H1 (cell line): ENCODE results near the gene NEU4. TPM values are rescaled to one million over a fixed set of nuclear protein-coding genes. Genes with fewer than 3 reads are reported as not detected.

Experiments used
- CTCF ChIA-PET: fragments of 300-600 bp; sonication (Branson Sonifier 250); formaldehyde crosslinking; loops from one replicate; lab custom pipeline; 2021; ENCODE audit not compliant: partially characterized antibody; lab: Charles Lee
- POLR2A ChIA-PET: fragments of 300-600 bp; sonication (Branson Sonifier 250); formaldehyde crosslinking; loops from one replicate; lab custom pipeline; 2021; ENCODE audit warnings: inconsistent platforms; ENCODE audit not compliant: partially characterized antibody; lab: Charles Lee
- DNase-seq, 2 experiments: peaks; one replicate each; pipeline versions ENCODE4 v3.0.0 to v3.0.0-alpha.2; 2010 to 2022; ENCODE audit warnings: low spot score in 2 of 2, low read depth in 1 of 2, mixed read lengths in 1 of 2
- FAIRE-seq: peaks from 2 replicates; lab custom pipeline; 2011; peaks lifted over from hg19 to GRCh38; lab: Jason Lieb, UNC
- H2AFZ ChIP-seq: 2 replicates; pipeline ENCODE4 v1.8.1; 2012; ENCODE audit warnings: low read length, inconsistent platforms
- H2AK5ac ChIP-seq: 2 replicates; pipeline ENCODE4 v1.6.1; 2013; ENCODE audit warnings: low read depth, low read length
- H2BK120ac ChIP-seq: replicated peaks from 2 replicates; pipeline ENCODE3; 2013; ENCODE audit warnings: low read depth, low read length, inconsistent platforms
- H2BK12ac ChIP-seq: 2 replicates; pipeline ENCODE4 v1.6.1; 2013; ENCODE audit warnings: low read depth, low read length
- H2BK15ac ChIP-seq: 2 replicates; pipeline ENCODE4 v1.6.1; 2013; ENCODE audit warnings: low read length
- H2BK20ac ChIP-seq: 2 replicates; pipeline ENCODE4 v1.6.1; 2013; ENCODE audit warnings: low read length
- H2BK5ac ChIP-seq: 2 replicates; pipeline ENCODE4 v1.6.1; 2013; ENCODE audit warnings: low read depth, low read length
- H3K14ac ChIP-seq: 2 replicates; pipeline ENCODE4 v1.6.1; 2013; ENCODE audit warnings: inconsistent platforms; ENCODE audit not compliant: insufficient read length
- H3K18ac ChIP-seq: 2 replicates; pipeline ENCODE4 v1.6.1; 2013; ENCODE audit warnings: low read length; ENCODE audit errors: extremely low read depth
- H3K23ac ChIP-seq: 2 replicates; pipeline ENCODE4 v1.6.1; 2013; ENCODE audit warnings: inconsistent platforms; ENCODE audit not compliant: insufficient read length
- H3K23me2 ChIP-seq: 2 replicates; pipeline ENCODE4 v1.6.1; 2013; ENCODE audit warnings: low read depth, low read length
- H3K27ac ChIP-seq: 2 replicates; pipeline ENCODE4 v1.6.1; 2011; ENCODE audit warnings: low read depth, low read length, inconsistent platforms
- H3K27me3 ChIP-seq, 4 experiments: replicated peaks in 1 of 4; 1 replicate in 1 of 4; 2 replicates in 3 of 4; pipeline versions ENCODE4 v1.6.1 to v1.8.1; 2011 to 2013; ENCODE audit warnings: low read length in 3 of 4, mild to moderate bottlenecking in 3 of 4, inconsistent platforms in 2 of 4, mixed read lengths in 2 of 4, moderate library complexity in 1 of 4; ENCODE audit not compliant: control insufficient read depth in 3 of 4, insufficient read depth in 3 of 4; ENCODE audit errors: extremely low read depth in 1 of 4
- H3K36me3 ChIP-seq, 4 experiments: 2 replicates each; pipeline versions ENCODE4 v1.6.1 to v1.8.1; 2011 to 2013; ENCODE audit warnings: mild to moderate bottlenecking in 4 of 4, low read length in 3 of 4, moderate library complexity in 2 of 4, control low read depth in 1 of 4, inconsistent platforms in 1 of 4; ENCODE audit not compliant: insufficient read depth in 4 of 4, control insufficient read depth in 2 of 4
- H3K4ac ChIP-seq: replicated peaks from 2 replicates; pipeline ENCODE3; 2013; ENCODE audit warnings: low read length, low read depth, mixed read lengths, inconsistent platforms; ENCODE audit not compliant: insufficient read length
- H3K4me1 ChIP-seq, 4 experiments: replicated peaks in 1 of 4; 1 replicate in 1 of 4; 2 replicates in 3 of 4; pipeline versions ENCODE4 v1.6.1 to v1.8.1; 2011 to 2013; ENCODE audit warnings: low read length in 3 of 4, inconsistent platforms in 2 of 4, mixed read lengths in 1 of 4; ENCODE audit not compliant: insufficient read depth in 4 of 4, control insufficient read depth in 3 of 4
- H3K4me2 ChIP-seq, 2 experiments: 2 replicates each; pipeline versions ENCODE4 v1.6.1 to v1.8.1; 2011 to 2013; ENCODE audit warnings: low read depth in 2 of 2, low read length in 2 of 2, control low read depth in 1 of 2, inconsistent platforms in 1 of 2, mild to moderate bottlenecking in 1 of 2; ENCODE audit not compliant: insufficient read depth in 1 of 2
- H3K4me3 ChIP-seq, 4 experiments: fragments of 200-600, 300-600 bp in 1 of 4; sonication (generic), shearing (Covaris generic), sonication (Bioruptor Twin) in 1 of 4; 2 replicates each; pipeline versions ENCODE4 v1.5.1 to v1.8.1; 2011 to 2016; ENCODE audit warnings: low read length in 4 of 4, low read depth in 3 of 4, control low read depth in 2 of 4, inconsistent platforms in 2 of 4, mild to moderate bottlenecking in 2 of 4, mixed read lengths in 1 of 4, moderate library complexity in 1 of 4; ENCODE audit not compliant: insufficient read depth in 2 of 4; ENCODE audit errors: extremely low read depth in 1 of 4
- H3K56ac ChIP-seq: replicated peaks from 2 replicates; pipeline ENCODE3; 2013; ENCODE audit warnings: low read depth, mild to moderate bottlenecking, mixed read lengths, low read length, inconsistent platforms; ENCODE audit not compliant: insufficient read length
- H3K79me1 ChIP-seq: 2 replicates; pipeline ENCODE4 v1.6.1; 2013; ENCODE audit warnings: low read depth, low read length, control low read depth
- H3K79me2 ChIP-seq, 2 experiments: 2 replicates each; pipeline versions ENCODE4 v1.6.1 to v1.8.1; 2012 to 2013; ENCODE audit warnings: low read length in 2 of 2, mild to moderate bottlenecking in 2 of 2, inconsistent platforms in 1 of 2; ENCODE audit not compliant: insufficient read depth in 2 of 2, control insufficient read depth in 1 of 2
- H3K9ac ChIP-seq, 4 experiments: replicated peaks in 1 of 4; 1 replicate in 1 of 4; 2 replicates in 3 of 4; pipeline versions ENCODE4 v1.6.1 to v1.8.1; 2011 to 2013; ENCODE audit warnings: low read depth in 3 of 4, low read length in 3 of 4, control low read depth in 2 of 4, mild to moderate bottlenecking in 2 of 4, moderate library complexity in 2 of 4, inconsistent platforms in 1 of 4; ENCODE audit errors: extremely low read depth in 1 of 4
- H3K9me3 ChIP-seq, 2 experiments: 2 replicates each; pipeline versions ENCODE4 v1.6.1 to v1.8.1; 2012 to 2013; ENCODE audit warnings: mild to moderate bottlenecking in 2 of 2, moderate library complexity in 2 of 2, control low read depth in 1 of 2, inconsistent platforms in 1 of 2, low read depth in 1 of 2, low read length in 1 of 2, mixed read lengths in 1 of 2; ENCODE audit not compliant: insufficient read depth in 2 of 2
- H4K20me1 ChIP-seq, 2 experiments: replicated peaks in 1 of 2; 2 replicates each; pipeline versions ENCODE3 to v1.8.1; 2011 to 2013; ENCODE audit warnings: inconsistent platforms in 2 of 2, low read length in 2 of 2, mild to moderate bottlenecking in 1 of 2; ENCODE audit not compliant: insufficient read depth in 2 of 2, control insufficient read depth in 1 of 2
- H4K5ac ChIP-seq: 2 replicates; pipeline ENCODE4 v1.6.1; 2013; ENCODE audit warnings: low read length, low read depth, mixed read lengths, inconsistent platforms; ENCODE audit not compliant: insufficient read length
- H4K8ac ChIP-seq: 2 replicates; pipeline ENCODE4 v1.8.0; 2013; ENCODE audit warnings: mild to moderate bottlenecking, moderate library complexity, low read length, inconsistent platforms; ENCODE audit not compliant: insufficient read depth; ENCODE audit errors: extremely low read depth
- H4K91ac ChIP-seq: replicated peaks from 2 replicates; pipeline ENCODE3; 2013; ENCODE audit warnings: low read length, mixed read lengths, inconsistent platforms; ENCODE audit not compliant: insufficient read length
- CHD1 ChIP-seq: IDR thresholded peaks from 2 replicates; pipeline ENCODE4 v1.6.1; 2012; ENCODE audit warnings: low read depth, low read length, improper control_type of control experiment
- CREB1 ChIP-seq: IDR thresholded peaks from 2 replicates; pipeline ENCODE4 v1.6.1; 2012; ENCODE audit warnings: inconsistent platforms
- CTBP2 ChIP-seq: IDR thresholded peaks from 2 replicates; pipeline ENCODE4 v1.7.0; 2011; ENCODE audit warnings: borderline replicate concordance, mild to moderate bottlenecking, moderate library complexity, mixed read lengths, low read length; ENCODE audit not compliant: insufficient read depth, insufficient read length
- E2F6 ChIP-seq: IDR thresholded peaks from 2 replicates; pipeline ENCODE4 v1.6.1; 2012; ENCODE audit warnings: inconsistent platforms
- GABPA ChIP-seq: IDR thresholded peaks from 2 replicates; pipeline ENCODE4 v1.6.1; 2011; ENCODE audit warnings: mild to moderate bottlenecking, low read length, moderate library complexity, borderline replicate concordance; ENCODE audit not compliant: insufficient read depth
- HDAC6 ChIP-seq: IDR thresholded peaks from one replicate; pipeline ENCODE4 v1.7.1; 2012; ENCODE audit warnings: low read depth, mild to moderate bottlenecking, inconsistent platforms, low read length, moderate library complexity
- MAFK ChIP-seq: IDR thresholded peaks from 2 replicates; pipeline ENCODE4 v1.6.1; 2012; ENCODE audit warnings: low read depth, mild to moderate bottlenecking, improper control_type of control experiment, low read length
- NANOG ChIP-seq: IDR thresholded peaks from 2 replicates; pipeline ENCODE4 v1.6.1; 2011; ENCODE audit warnings: low read length, low read depth, mild to moderate bottlenecking, inconsistent platforms; ENCODE audit not compliant: insufficient read depth, poor library complexity, severe bottlenecking
- SP1 ChIP-seq: IDR thresholded peaks from 2 replicates; pipeline ENCODE4 v1.6.1; 2011; ENCODE audit warnings: low read depth, low read length
- SP4 ChIP-seq: IDR thresholded peaks from 2 replicates; pipeline ENCODE4 v1.6.1; 2012; ENCODE audit warnings: low read length, inconsistent platforms
- SRF ChIP-seq: IDR thresholded peaks from 2 replicates; pipeline ENCODE4 v1.6.1; 2011; ENCODE audit warnings: mild to moderate bottlenecking, low read depth, low read length, moderate library complexity
- TCF12 ChIP-seq: IDR thresholded peaks from 2 replicates; pipeline ENCODE4 v1.6.1; 2011; ENCODE audit warnings: low read depth, mild to moderate bottlenecking, low read length
- USF2 ChIP-seq: IDR thresholded peaks from 2 replicates; pipeline ENCODE4 v1.6.1; 2011; ENCODE audit warnings: low read length, improper control_type of control experiment
- WGBS, 2 experiments: shearing (Covaris generic) in 1 of 2; methylation state at CpG; one replicate each; pipeline versions ENCODE4 v1.1.6 to v1.1.7; 2013 to 2015; ENCODE audit warnings: low lambda C conversion rate in 2 of 2, mixed read lengths in 2 of 2, inconsistent platforms in 1 of 2, low coverage in 1 of 2, missing lambda C conversion rate in 1 of 2; ENCODE audit not compliant: insufficient replicate concordance in 2 of 2, insufficient coverage in 1 of 2, insufficient read length in 1 of 2; ENCODE audit errors: extremely low coverage in 1 of 2, missing lambda C conversion rate in 1 of 2; 5-methylcytosine and 5-hydroxymethylcytosine counted together
- polyA plus RNA-seq, 7 experiments: library from polyadenylated mRNA; depleted of rRNA in 3 of 7; stranded (reverse) in 5 of 7; unstranded in 2 of 7; fragments of >200 nt in 5 of 7; fragments of 200-250 nt in 2 of 7; gene quantifications; 1 replicate in 5 of 7; 2 replicates in 1 of 7; 4 replicates in 1 of 7; pipeline versions ENCODE4 v1.2.1 to v1.2.3, GENCODE V29; 2011 to 2013; ENCODE audit warnings: missing spikeins in 2 of 7, mixed read lengths in 2 of 7
- total RNA-seq: library from RNA; stranded (reverse); fragmentation: NEBNext Ultra II Directional; extraction: Animal tissue kit (Norgen Biotek cat#: 25700); gene quantifications from 2 replicates; pipeline ENCODE4 v1.2.1, GENCODE V29; 2021

Gene NEU4
- total and polyA plus RNA-seq, 2 of the 8 experiments (the other 6 are each of a cell fraction or from before 2014, with no cell fraction given): 0.32 to 0.50 TPM

- Histone ChIP-seq H3K18ac (no peak overlapping the region), H2BK5ac (no peak overlapping the region), H2BK20ac (no peak overlapping the region)
- no peak for FAIRE-seq
- no peak for DNase-seq
- CTCF ChIA-PET: interaction anchor here (2.2 kb wide), 1 partner anchor 33 kb away, joined by 5 read pairs; the partner anchor contains the start of gene NEU4
- TF ChIP-seq USF2: no peak
- no peak for TF ChIP-seq HDAC6
- no peak for TF ChIP-seq SP1
- no peak for TF ChIP-seq CHD1
- TF ChIP-seq GABPA: no peak
- no peak for TF ChIP-seq NANOG
- TF ChIP-seq CREB1: no peak
- no peak for TF ChIP-seq MAFK
- TF ChIP-seq CTBP2: no peak
- TF ChIP-seq SRF: no peak
- no peak for TF ChIP-seq SP4
- no peak for TF ChIP-seq TCF12
- TF ChIP-seq E2F6: no peak
- TF ChIP-seq, all 59 proteins: peak for 0
- no peak overlapping the region for H2AK5ac ChIP-seq
- H3K27ac ChIP-seq: no peak overlapping the region
- H4K20me1 ChIP-seq: no peaks in the 10 kb centered on the region
- H3K14ac ChIP-seq: no peak overlapping the region
- no peak overlapping the region for H2BK120ac ChIP-seq
- no peaks in the 10 kb centered on the region for H3K36me3 ChIP-seq
- H3K23me2 ChIP-seq: no peaks in the 10 kb centered on the region; the same call in 1 of the 2 replicates
- H2AFZ ChIP-seq: no peak overlapping the region
- no peak overlapping the region for H4K8ac ChIP-seq
- H3K27me3 ChIP-seq: peaks cover 0 to 15% (median 11%) of the 10 kb centered on the region in 4 experiments; a peak in 4 of 7 replicates
- no peaks in the 10 kb centered on the region for H3K79me1 ChIP-seq
- no peak overlapping the region for H3K9ac ChIP-seq
- H3K4me3 ChIP-seq: no peak overlapping the region
- H3K56ac ChIP-seq: no peak overlapping the region
- H3K79me2 ChIP-seq: no peaks in the 10 kb centered on the region
- H4K5ac ChIP-seq: no peak overlapping the region
- no peak overlapping the region for H3K4ac ChIP-seq
- H3K4me1 ChIP-seq: peaks cover 0 to 4% (median 0%) of the 10 kb centered on the region in 4 experiments; a peak in 1 of 7 replicates
- WGBS, 2 experiments: 94% methylated on average over 6 of the region's 11 CpGs; no CpG with 5 or more reads in 1 of the 2 experiments
- POLR2A ChIA-PET: no interaction called here
- H2BK12ac ChIP-seq: no peak overlapping the region
- H3K9me3 ChIP-seq: no peaks in the 10 kb centered on the region
- H4K91ac ChIP-seq: no peak overlapping the region
- no peak overlapping the region for H3K23ac ChIP-seq
- no peak overlapping the region for H2BK15ac ChIP-seq
- no peak overlapping the region for H3K4me2 ChIP-seq
Observed at GRCh38 chr2:241842067-241842415, 33.0 kb downstream of the NEU4 start.
